K562 treated with DMSO at 1 percent for 48 hours (cell line): ENCODE data around the gene CIITA. TPM values are rescaled to one million over a fixed set of nuclear protein-coding genes. Genes with fewer than 3 reads are reported as not detected.

Source experiments
- total RNA-seq: library from RNA; unstranded; fragments of 300-600 nt; gene quantifications from 2 replicates; pipeline ENCODE4 v1.2.3, GENCODE V29; 2022; ENCODE audit warnings: low replicate concordance; ENCODE audit errors: extremely low read depth

The CIITA gene, protein sequence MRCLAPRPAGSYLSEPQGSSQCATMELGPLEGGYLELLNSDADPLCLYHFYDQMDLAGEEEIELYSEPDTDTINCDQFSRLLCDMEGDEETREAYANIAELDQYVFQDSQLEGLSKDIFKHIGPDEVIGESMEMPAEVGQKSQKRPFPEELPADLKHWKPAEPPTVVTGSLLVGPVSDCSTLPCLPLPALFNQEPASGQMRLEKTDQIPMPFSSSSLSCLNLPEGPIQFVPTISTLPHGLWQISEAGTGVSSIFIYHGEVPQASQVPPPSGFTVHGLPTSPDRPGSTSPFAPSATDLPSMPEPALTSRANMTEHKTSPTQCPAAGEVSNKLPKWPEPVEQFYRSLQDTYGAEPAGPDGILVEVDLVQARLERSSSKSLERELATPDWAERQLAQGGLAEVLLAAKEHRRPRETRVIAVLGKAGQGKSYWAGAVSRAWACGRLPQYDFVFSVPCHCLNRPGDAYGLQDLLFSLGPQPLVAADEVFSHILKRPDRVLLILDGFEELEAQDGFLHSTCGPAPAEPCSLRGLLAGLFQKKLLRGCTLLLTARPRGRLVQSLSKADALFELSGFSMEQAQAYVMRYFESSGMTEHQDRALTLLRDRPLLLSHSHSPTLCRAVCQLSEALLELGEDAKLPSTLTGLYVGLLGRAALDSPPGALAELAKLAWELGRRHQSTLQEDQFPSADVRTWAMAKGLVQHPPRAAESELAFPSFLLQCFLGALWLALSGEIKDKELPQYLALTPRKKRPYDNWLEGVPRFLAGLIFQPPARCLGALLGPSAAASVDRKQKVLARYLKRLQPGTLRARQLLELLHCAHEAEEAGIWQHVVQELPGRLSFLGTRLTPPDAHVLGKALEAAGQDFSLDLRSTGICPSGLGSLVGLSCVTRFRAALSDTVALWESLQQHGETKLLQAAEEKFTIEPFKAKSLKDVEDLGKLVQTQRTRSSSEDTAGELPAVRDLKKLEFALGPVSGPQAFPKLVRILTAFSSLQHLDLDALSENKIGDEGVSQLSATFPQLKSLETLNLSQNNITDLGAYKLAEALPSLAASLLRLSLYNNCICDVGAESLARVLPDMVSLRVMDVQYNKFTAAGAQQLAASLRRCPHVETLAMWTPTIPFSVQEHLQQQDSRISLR
- total RNA-seq = not detected in 2 replicates

DNA sequence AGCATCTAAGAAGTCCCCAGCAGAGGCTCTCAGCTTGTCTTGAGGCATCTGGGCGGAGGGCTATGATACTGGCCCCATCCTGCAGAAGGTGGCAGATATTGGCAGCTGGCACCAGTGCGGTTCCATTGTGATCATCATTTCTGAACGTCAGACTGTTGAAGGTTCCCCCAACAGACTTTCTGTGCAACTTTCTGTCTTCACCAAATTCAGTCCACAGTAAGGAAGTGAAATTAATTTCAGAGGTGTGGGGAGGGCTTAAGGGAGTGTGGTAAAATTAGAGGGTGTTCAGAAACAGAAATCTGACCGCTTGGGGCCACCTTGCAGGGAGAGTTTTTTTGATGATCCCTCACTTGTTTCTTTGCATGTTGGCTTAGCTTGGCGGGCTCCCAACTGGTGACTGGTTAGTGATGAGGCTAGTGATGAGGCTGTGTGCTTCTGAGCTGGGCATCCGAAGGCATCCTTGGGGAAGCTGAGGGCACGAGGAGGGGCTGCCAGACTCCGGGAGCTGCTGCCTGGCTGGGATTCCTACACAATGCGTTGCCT is at the start of gene CIITA:
Gene CIITA (plus strand): TSS at position 404 of the 543 bp plus-strand sequence. CDS start 129 bp downstream, at position 533.

DNA sequence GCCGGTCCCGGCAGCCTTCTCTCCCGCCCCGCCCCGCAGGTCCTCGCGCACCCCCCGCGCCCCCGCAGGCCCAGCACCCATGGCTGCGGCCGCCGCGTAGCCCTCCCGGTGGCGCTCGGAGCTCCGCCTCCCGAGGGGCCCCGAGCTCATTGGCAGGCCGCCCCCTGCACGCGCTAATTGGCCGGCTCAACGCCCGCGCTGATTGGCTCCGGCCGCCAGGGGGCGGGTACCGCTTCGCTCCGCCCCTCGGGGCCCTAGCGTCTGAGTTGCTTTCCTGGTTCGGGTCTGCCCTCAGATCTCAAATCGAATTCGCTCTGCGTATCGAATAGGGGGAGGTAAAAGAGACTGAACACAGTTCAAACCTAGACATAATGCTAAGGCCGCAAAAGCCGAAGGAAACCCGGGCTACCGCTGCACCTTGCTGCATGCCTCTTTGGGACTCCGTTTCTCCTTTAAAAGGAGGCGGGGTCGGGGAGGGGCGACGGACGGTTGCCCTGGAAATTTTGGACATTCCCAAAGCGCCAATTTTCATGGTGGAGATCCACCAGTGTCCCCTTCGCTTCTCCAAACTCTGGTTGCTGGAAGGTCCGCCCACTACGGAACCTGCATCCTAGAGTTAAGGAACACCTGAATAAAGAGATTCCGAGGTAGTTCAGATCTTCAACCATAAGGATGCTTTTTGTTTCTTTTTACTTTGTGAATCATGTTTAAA is 65.5 kb downstream of the CIITA start, which contains the start of gene DEXI:
Gene DEXI (minus strand): TSS at position 117 of the 712 bp plus-strand sequence. CDS start 463 bp downstream, outside the sequence.

DNA sequence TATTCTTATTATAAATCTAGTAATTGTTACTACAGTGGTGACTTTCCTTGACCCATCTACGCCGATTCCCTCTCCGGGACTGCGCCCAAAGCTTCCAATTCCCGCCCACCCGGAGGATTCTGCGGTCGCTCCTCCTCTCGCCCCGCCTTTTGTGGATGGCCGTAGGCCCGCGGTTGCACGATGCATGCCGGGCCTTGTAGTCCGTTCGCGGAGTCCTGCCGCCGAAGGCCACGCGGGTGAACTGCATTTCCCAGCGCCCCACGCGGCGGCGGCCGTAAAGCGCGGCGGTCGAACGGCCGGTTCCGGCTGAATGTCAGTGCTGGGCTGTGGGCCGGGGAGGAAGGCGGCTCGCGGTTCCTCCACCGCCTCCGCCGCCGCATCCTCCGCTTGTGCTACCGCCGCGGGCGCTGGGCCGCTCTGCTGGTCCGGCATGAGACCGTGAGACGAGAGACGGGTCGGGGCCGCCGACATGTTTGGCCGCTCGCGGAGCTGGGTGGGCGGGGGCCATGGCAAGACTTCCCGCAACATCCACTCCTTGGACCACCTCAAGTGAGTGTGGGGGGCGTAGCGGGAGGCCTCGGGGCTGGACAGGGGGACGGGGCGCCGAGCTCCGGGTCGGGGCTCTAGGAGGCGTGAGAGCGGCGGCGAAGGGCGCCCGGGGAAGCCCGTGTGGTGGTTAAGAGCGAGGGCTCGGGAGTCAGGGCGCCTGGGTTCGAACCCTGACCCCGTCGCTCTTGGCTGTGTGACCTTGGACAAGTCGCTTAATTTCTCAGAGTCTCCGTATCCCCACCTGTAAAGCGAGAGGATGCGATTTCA is 67.5 kb downstream of the CIITA start, which contains the start of gene CLEC16A:
Gene CLEC16A (plus strand): TSS at position 316 of the 816 bp plus-strand sequence. CDS start 154 bp downstream, at position 470.

Other genes with a start within 250 kb of the CIITA start
- not detected in 2 replicates for gene TEKT5, start 182.3 kb upstream of the CIITA start, total RNA-seq
- not detected in 2 replicates for gene NUBP1, start 133.4 kb upstream of the CIITA start, total RNA-seq
- not detected in 2 replicates for gene TVP23A, start 58.4 kb upstream of the CIITA start, total RNA-seq
- not detected in 2 replicates for gene DEXI, start 65.3 kb downstream of the CIITA start, total RNA-seq
- not detected in 2 replicates for gene CLEC16A, start 67.4 kb downstream of the CIITA start, total RNA-seq